ENCODE results near the gene PPDPF.

PPDPF gene

GRCh38 chr20:63522091-63522868 is 1.7 kb downstream of the PPDPF start:
- peak in 2 of 5 donors; percentile 5 to 12 for DNase-seq

- peak in 1 of 5 donors; percentile 10 for DNase-seq
Observed at GRCh38 chr20:63522981-63523611, 2.5 kb downstream of the PPDPF start.

GRCh38 chr20:63525185-63525584 is 4.6 kb downstream of the PPDPF start:
- no peak for DNase-seq

- no peak for DNase-seq
Observed at GRCh38 chr20:63525971-63526370, 5.4 kb downstream of the PPDPF start.

- DNase-seq: no peak
Observed at GRCh38 chr20:63527184-63527583, 6.6 kb downstream of the PPDPF start.

GRCh38 chr20:63529180-63529860 is 8.8 kb downstream of the PPDPF start:
- peak in 1 of 5 donors; percentile 5 for DNase-seq

- DNase-seq: peak in 1 of 5 donors; percentile 10
Observed at GRCh38 chr20:63529861-63530787, 9.6 kb downstream of the PPDPF start.

GRCh38 chr20:63530788-63531160 is 10.2 kb downstream of the PPDPF start:
- no peak for DNase-seq

- DNase-seq: no peak
Observed at GRCh38 chr20:63531686-63532448, 11.3 kb downstream of the PPDPF start.

GRCh38 chr20:63532449-63532971 is 11.9 kb downstream of the PPDPF start:
- peak in 2 of 5 donors; percentile 4 to 8 for DNase-seq

GRCh38 chr20:63533388-63533787 is 12.8 kb downstream of the PPDPF start:
- peak in 1 of 5 donors; percentile 9 for DNase-seq

- peak in 2 of 5 donors; percentile 6 to 12 for DNase-seq
Observed at GRCh38 chr20:63533871-63534393, 13.4 kb downstream of the PPDPF start.

- peak in 1 of 5 donors; percentile 12 for DNase-seq
Observed at GRCh38 chr20:63534427-63534830, 13.9 kb downstream of the PPDPF start.

- peak in 3 of 5 donors; percentile 7 to 27 (median 16) for DNase-seq
Observed at GRCh38 chr20:63534831-63535651, 14.5 kb downstream of the PPDPF start.

GRCh38 chr20:63536241-63536977 is 15.8 kb downstream of the PPDPF start:
- peak in 1 of 5 donors; percentile 5 for DNase-seq

- DNase-seq: peak in 2 of 5 donors; percentile 9 to 58
Observed at GRCh38 chr20:63536997-63537524, 16.5 kb downstream of the PPDPF start, which contains the start of gene PTK6. TSS of gene PTK6 (minus strand) at chr20:63537376. CDS start at chr20:63537314, 62 bp downstream.

GRCh38 chr20:63537525-63538203 is 17.1 kb downstream of the PPDPF start:
- DNase-seq: peak; percentile 82 to 97 (median 89)
